IPS DF 6.9 (cell line): ENCODE measurements around the gene ACSL6.

ENCODE experiments used
- DNase-seq: peaks from one replicate; pipeline ENCODE4 v3.0.0-alpha.2; 2013; ENCODE audit warnings: low read depth, low spot score
- H3K27ac ChIP-seq: one replicate; pipeline ENCODE4 v1.5.1; 2013; ENCODE audit warnings: low read length, control low read depth
- H3K27me3 ChIP-seq: 2 replicates; pipeline ENCODE4 v1.6.1; 2013; ENCODE audit warnings: mild to moderate bottlenecking, low read length; ENCODE audit not compliant: control insufficient read depth, insufficient read depth
- H3K36me3 ChIP-seq: 2 replicates; pipeline ENCODE4 v1.6.1; 2013; ENCODE audit warnings: low read length; ENCODE audit not compliant: control insufficient read depth, insufficient read depth
- H3K4me1 ChIP-seq: 2 replicates; pipeline ENCODE4 v1.6.1; 2013; ENCODE audit warnings: low read length; ENCODE audit not compliant: control insufficient read depth, insufficient read depth
- H3K4me3 ChIP-seq: 2 replicates; pipeline ENCODE4 v1.5.1; 2013; ENCODE audit warnings: mild to moderate bottlenecking, low read length
- H3K9me3 ChIP-seq: 2 replicates; pipeline ENCODE4 v1.6.1; 2013; ENCODE audit warnings: low read length, inconsistent platforms; ENCODE audit not compliant: control insufficient read depth, insufficient read depth
- WGBS: extraction: QIAGEN DNeasy Blood & Tissue Kit; methylation state at CpG from one replicate; pipeline ENCODE4 v1.1.7; 2013; ENCODE audit warnings: mixed read lengths, missing lambda C conversion rate; ENCODE audit not compliant: insufficient read length, insufficient coverage; 5-methylcytosine and 5-hydroxymethylcytosine counted together

The ACSL6 gene

GRCh38 chr5:131990716-131991115 lies 20.7 kb downstream of the ACSL6 start:
- no peak overlapping the region for H3K27ac ChIP-seq
- no peaks in the 10 kb centered on the region for H3K9me3 ChIP-seq
- no peaks in the 10 kb centered on the region for H3K36me3 ChIP-seq
- no peaks in the 10 kb centered on the region for H3K27me3 ChIP-seq
- no peak overlapping the region for H3K4me3 ChIP-seq
- no peaks in the 10 kb centered on the region for H3K4me1 ChIP-seq
- no peak for DNase-seq
- WGBS = no CpG with 5 or more reads among the region's 13 CpGs

GRCh38 chr5:131988601-131989000 lies 22.9 kb downstream of the ACSL6 start:
- Histone ChIP-seq H3K27me3 (no peaks in the 10 kb centered on the region), H3K36me3 (no peaks in the 10 kb centered on the region), H3K9me3 (no peaks in the 10 kb centered on the region), H3K4me3 (no peak overlapping the region), H3K4me1 (no peaks in the 10 kb centered on the region), H3K27ac (no peak overlapping the region)
- no peak for DNase-seq
- no CpG with 5 or more reads among the region's 6 CpGs for WGBS

GRCh38 chr5:131987251-131987650 lies 24.2 kb downstream of the ACSL6 start:
- WGBS = no CpG with 5 or more reads among the region's 3 CpGs
- no peak for DNase-seq
- no peak overlapping the region for H3K4me3 ChIP-seq

GRCh38 chr5:131986161-131986912 lies 25.1 kb downstream of the ACSL6 start:
- no CpG with 5 or more reads among the region's 8 CpGs for WGBS
- no peak for DNase-seq

More at GRCh38 chr5:131987251-131987650, 24.2 kb downstream of the ACSL6 start:
- H3K27ac ChIP-seq = no peak overlapping the region
- no peaks in the 10 kb centered on the region for H3K9me3 ChIP-seq
- H3K4me1 ChIP-seq = no peaks in the 10 kb centered on the region
- H3K36me3 ChIP-seq = no peaks in the 10 kb centered on the region
- H3K27me3 ChIP-seq = no peaks in the 10 kb centered on the region

GRCh38 chr5:131984956-131985665 lies 26.3 kb downstream of the ACSL6 start:
- no peak overlapping the region for H3K4me3 ChIP-seq

More at GRCh38 chr5:131986161-131986912, 25.1 kb downstream of the ACSL6 start:
- Histone ChIP-seq H3K9me3 (no peaks in the 10 kb centered on the region), H3K4me3 (no peak overlapping the region), H3K4me1 (no peaks in the 10 kb centered on the region), H3K36me3 (no peaks in the 10 kb centered on the region), H3K27ac (no peak overlapping the region), H3K27me3 (no peaks in the 10 kb centered on the region)

GRCh38 chr5:131983244-131983771 lies 28.1 kb downstream of the ACSL6 start:
- Histone ChIP-seq H3K9me3 (no peaks in the 10 kb centered on the region), H3K36me3 (no peaks in the 10 kb centered on the region), H3K27me3 (no peaks in the 10 kb centered on the region), H3K4me3 (no peak overlapping the region), H3K27ac (no peak overlapping the region), H3K4me1 (no peaks in the 10 kb centered on the region)
- DNase-seq = no peak
- WGBS = no CpG with 5 or more reads among the region's 2 CpGs

More at GRCh38 chr5:131984956-131985665, 26.3 kb downstream of the ACSL6 start:
- Histone ChIP-seq H3K27me3 (no peaks in the 10 kb centered on the region), H3K27ac (no peak overlapping the region), H3K9me3 (no peaks in the 10 kb centered on the region), H3K36me3 (no peaks in the 10 kb centered on the region), H3K4me1 (no peaks in the 10 kb centered on the region)
- no CpG with 5 or more reads among the region's 8 CpGs for WGBS
- DNase-seq = no peak

- H3K27ac ChIP-seq = no peak overlapping the region
- no peaks in the 10 kb centered on the region for H3K36me3 ChIP-seq
- no peaks in the 10 kb centered on the region for H3K27me3 ChIP-seq
- WGBS = no CpG with 5 or more reads among the region's 4 CpGs
- H3K4me1 ChIP-seq = no peaks in the 10 kb centered on the region
- H3K9me3 ChIP-seq = no peaks in the 10 kb centered on the region
- no peak for DNase-seq
- H3K4me3 ChIP-seq = no peak overlapping the region
Measured at GRCh38 chr5:131981516-131981915, 29.9 kb downstream of the ACSL6 start.

- no peak for DNase-seq
- H3K27ac ChIP-seq = no peak overlapping the region
- no peak overlapping the region for H3K4me3 ChIP-seq
- no peaks in the 10 kb centered on the region for H3K4me1 ChIP-seq
- no CpG with 5 or more reads among the region's 4 CpGs for WGBS
- H3K27me3 ChIP-seq = no peaks in the 10 kb centered on the region
- H3K36me3 ChIP-seq = no peaks in the 10 kb centered on the region
- H3K9me3 ChIP-seq = no peaks in the 10 kb centered on the region
Measured at GRCh38 chr5:131980696-131981095, 30.8 kb downstream of the ACSL6 start.

- no peak for DNase-seq
- Histone ChIP-seq H3K27me3 (no peaks in the 10 kb centered on the region), H3K9me3 (no peaks in the 10 kb centered on the region), H3K27ac (no peak overlapping the region), H3K36me3 (no peaks in the 10 kb centered on the region), H3K4me1 (peaks cover 3% of the 10 kb centered on the region), H3K4me3 (no peak overlapping the region)
- no CpG with 5 or more reads among the region's 4 CpGs for WGBS
Measured at GRCh38 chr5:131979816-131980215, 31.6 kb downstream of the ACSL6 start.

GRCh38 chr5:131977212-131977604 lies 34.2 kb downstream of the ACSL6 start:
- H3K27ac ChIP-seq = no peak overlapping the region
- no peak overlapping the region for H3K4me3 ChIP-seq
- no peak for DNase-seq
- H3K36me3 ChIP-seq = no peaks in the 10 kb centered on the region
- H3K9me3 ChIP-seq = no peaks in the 10 kb centered on the region
- WGBS = no CpG with 5 or more reads among the region's 2 CpGs
- no peaks in the 10 kb centered on the region for H3K27me3 ChIP-seq
- peaks cover 3% of the 10 kb centered on the region for H3K4me1 ChIP-seq
